IMR-90 (cell line): Measurements from ENCODE around the gene BRD8. TPM values are rescaled to one million over a fixed set of nuclear protein-coding genes. Genes with fewer than 3 reads are reported as not detected.

Source experiments
- microRNA-seq, 2 experiments: library from miRNA; stranded (forward) in 1 of 2; unstranded in 1 of 2; fragments of 10-50 nt in 1 of 2; fragments of <30 nt in 1 of 2; gene quantifications in 1 of 2; microRNA quantifications in 1 of 2; one replicate each; pipeline versions ENCODE3 to v1.1.0; 2013 to 2020; ENCODE audit not compliant: insufficient read depth in 1 of 2, insufficient read length in 1 of 2, unreplicated experiment in 1 of 2
- polyA plus RNA-seq, 3 experiments: library from polyadenylated mRNA; depleted of rRNA; stranded (reverse); fragments of >200 nt; gene quantifications; 2 replicates each; pipeline ENCODE4 v1.2.3, GENCODE V29; 2012; ENCODE audit warnings: low replicate concordance in 1 of 3
- small RNA-seq, 5 experiments: library from RNA; depleted of rRNA; stranded (forward); fragments of <200 nt; gene quantifications; one replicate each; pipeline ENCODE3, GENCODE V24; 2012
- total RNA-seq: library from RNA; depleted of rRNA; stranded (reverse); fragments of >200 nt; gene quantifications from 2 replicates; pipeline ENCODE4 v1.2.3, GENCODE V29; 2012; rRNA removed

The BRD8 gene
- total and polyA plus RNA-seq, 2 of the 4 experiments (the other 2 are of a cell fraction): 36.9 to 43.6 TPM

Small RNA genes within 50 kb of the gene (microRNA-seq; reads per million reads assigned to microRNA genes)
- not detected for gene RNU6-460P (ENCODE audit: insufficient read depth, insufficient read length)
- not detected for gene RNU6-888P (ENCODE audit: insufficient read depth, insufficient read length)

Small RNA genes within 50 kb of the gene (small RNA-seq; reads per million reads assigned to genes)
- gene RNU6-460P (0 to 1.2 (median 0.46) reads per million in 5 experiments), gene RNU6-888P (0 to 12.7 (median 0.65) reads per million in 5 experiments)

Other genes with a start within 250 kb of the BRD8 start
- 15.1 and 21.9 TPM in 2 replicates for gene FAM13B, start 145.6 kb downstream of the BRD8 start, total RNA-seq
- gene FAM13B, start 145.6 kb downstream of the BRD8 start, polyA plus RNA-seq (2012; rRNA removed): 10.6 and 14.6 TPM in 2 replicates
- not detected in 2 replicates for gene WNT8A, start 94.6 kb downstream of the BRD8 start, total RNA-seq
- gene WNT8A, start 94.6 kb downstream of the BRD8 start, polyA plus RNA-seq (2012; rRNA removed): not detected in 2 replicates
- gene NME5, start 39.2 kb downstream of the BRD8 start, total RNA-seq: under 0.01 and 0.18 TPM in 2 replicates
- gene NME5, start 39.2 kb downstream of the BRD8 start, polyA plus RNA-seq (2012; rRNA removed): 0.17 and 0.20 TPM in 2 replicates
- 106 and 119 TPM in 2 replicates for gene KIF20A, start 482 bp upstream of the BRD8 start, total RNA-seq
- gene KIF20A, start 482 bp upstream of the BRD8 start, polyA plus RNA-seq (2012; rRNA removed): 39.4 and 42.0 TPM in 2 replicates
- gene CDC23, start 34.7 kb upstream of the BRD8 start, total RNA-seq: 28.0 and 29.4 TPM in 2 replicates
- gene CDC23, start 34.7 kb upstream of the BRD8 start, polyA plus RNA-seq (2012; rRNA removed): 18.9 and 21.1 TPM in 2 replicates
- gene GFRA3, start 96.0 kb upstream of the BRD8 start, total RNA-seq: not detected in 2 replicates
- gene GFRA3, start 96.0 kb upstream of the BRD8 start, polyA plus RNA-seq (2012; rRNA removed): not detected in 2 replicates
- 7.5 and 8.2 TPM in 2 replicates for gene CDC25C, start 153.2 kb upstream of the BRD8 start, total RNA-seq
- 6.9 and 7.3 TPM in 2 replicates for gene CDC25C, start 153.2 kb upstream of the BRD8 start, polyA plus RNA-seq (2012; rRNA removed)
- gene FAM53C, start 159.6 kb upstream of the BRD8 start, total RNA-seq: 21.5 and 23.1 TPM in 2 replicates
- 25.6 and 27.5 TPM in 2 replicates for gene FAM53C, start 159.6 kb upstream of the BRD8 start, polyA plus RNA-seq (2012; rRNA removed)
- 35.8 and 36.7 TPM in 2 replicates for gene KDM3B, start 174.1 kb upstream of the BRD8 start, total RNA-seq
- 17.1 and 19.4 TPM in 2 replicates for gene KDM3B, start 174.1 kb upstream of the BRD8 start, polyA plus RNA-seq (2012; rRNA removed)